Measurements from ENCODE around the gene C1orf226. TPM values are rescaled to one million over a fixed set of nuclear protein-coding genes. Genes with fewer than 3 reads are reported as not detected.

C1orf226 gene
- total and polyA plus RNA-seq, 2 of the 8 experiments (the other 6 are each of a cell fraction or from before 2014, with no cell fraction given): 8.2 to 18.8 TPM

DNA sequence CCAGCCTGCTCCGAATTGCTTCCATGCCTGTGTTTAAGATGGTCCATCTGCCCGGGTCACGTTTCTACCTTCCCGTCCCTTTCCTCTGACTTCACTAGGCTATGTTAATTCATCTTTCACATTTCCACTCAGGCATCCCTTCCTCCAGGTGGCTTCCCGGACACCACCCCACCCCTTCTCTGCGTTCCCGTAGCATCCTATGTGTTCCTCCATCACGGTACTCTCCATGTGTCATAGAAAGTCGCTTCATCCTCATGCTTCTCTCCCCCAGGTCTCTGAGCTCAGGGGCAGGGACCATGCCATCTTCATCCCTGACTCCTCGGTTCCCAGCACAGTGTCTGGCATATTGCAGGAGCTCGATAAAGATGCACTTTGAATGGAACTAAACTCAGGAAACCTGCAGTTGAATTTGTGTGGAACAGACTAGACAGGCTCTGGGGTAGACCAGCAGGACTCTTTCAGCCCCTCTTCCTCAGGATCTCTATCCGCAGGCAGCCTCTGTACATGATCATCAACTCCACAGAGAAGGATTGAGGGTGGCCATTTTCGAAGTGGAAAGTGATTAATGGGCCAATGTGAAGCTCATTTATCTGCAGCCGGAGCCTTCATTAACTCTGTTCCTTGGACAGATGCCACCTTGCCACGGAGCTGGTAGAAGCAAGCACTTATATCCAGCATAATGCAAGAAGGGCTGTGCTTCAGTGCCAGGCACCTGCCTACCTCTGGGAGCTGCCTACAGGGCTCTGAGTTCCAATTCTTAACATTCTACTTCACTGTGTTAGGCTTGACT, 9.1 kb downstream of the C1orf226 start:
- H2BK15ac ChIP-seq (ENCODE audit: low read length): peak overlapping the region; percentile 18; the same call in 1 of the 2 replicates
- POLR2A ChIA-PET (ENCODE audit: partially characterized antibody): interaction anchor here (0.6 to 1.3 kb wide), 3 partner anchors 9 to 490 kb away, joined by 3 read pairs; partner anchors contain the start of genes C1orf226 and NOS1AP
- FAIRE-seq: no peak

More for the DNA sequence above, 9.1 kb downstream of the C1orf226 start:
- Histone ChIP-seq H2AFZ (ENCODE audit: low read length) (no peak overlapping the region), H3K4me3 (ENCODE audit: extremely low read depth in 1 of 4, insufficient read depth in 2 of 4, low read depth in 3 of 4, low read length in 4 of 4) (no peak overlapping the region), H2BK120ac (replicated peaks; ENCODE audit: low read depth, low read length) (no peak overlapping the region), H3K4me2 (ENCODE audit: insufficient read depth in 1 of 2, low read depth in 2 of 2, low read length in 2 of 2) (no peak overlapping the region), H3K56ac (replicated peaks; ENCODE audit: insufficient read length, low read depth, low read length) (no peak overlapping the region), H3K27ac (ENCODE audit: low read depth, low read length) (no peak overlapping the region), H3K23ac (ENCODE audit: insufficient read length) (no peak overlapping the region), H3K36me3 (ENCODE audit: control insufficient read depth in 2 of 4, insufficient read depth in 4 of 4, low read length in 3 of 4) (no peaks in the 10 kb centered on the region), H4K5ac (ENCODE audit: insufficient read length, low read depth, low read length) (no peak overlapping the region), H4K8ac (ENCODE audit: extremely low read depth, insufficient read depth, low read length) (no peak overlapping the region), H4K20me1 (replicated peaks in 1 of 2; ENCODE audit: control insufficient read depth in 1 of 2, insufficient read depth in 2 of 2, low read length in 2 of 2) (no peaks in the 10 kb centered on the region), H3K18ac (ENCODE audit: extremely low read depth, low read length) (no peak overlapping the region), H2BK20ac (ENCODE audit: low read length) (no peak overlapping the region), H3K14ac (ENCODE audit: insufficient read length) (no peak overlapping the region), H3K9me3 (ENCODE audit: insufficient read depth in 2 of 2, low read depth in 1 of 2, low read length in 1 of 2) (no peaks in the 10 kb centered on the region), H3K4me1 (replicated peaks in 1 of 4; ENCODE audit: control insufficient read depth in 3 of 4, insufficient read depth in 4 of 4, low read length in 3 of 4) (peaks cover 0 to 6% (median 1%) of the 10 kb centered on the region in 4 experiments; a peak in 4 of 7 replicates), H3K27me3 (replicated peaks in 1 of 4; ENCODE audit: control insufficient read depth in 3 of 4, extremely low read depth in 1 of 4, insufficient read depth in 3 of 4, low read length in 3 of 4) (no peaks in the 10 kb centered on the region), H3K4ac (replicated peaks; ENCODE audit: insufficient read length, low read depth, low read length) (no peak overlapping the region), H4K91ac (replicated peaks; ENCODE audit: insufficient read length, low read length) (no peak overlapping the region), H2BK12ac (ENCODE audit: low read depth, low read length) (no peak overlapping the region), H3K79me1 (ENCODE audit: low read depth, low read length) (no peaks in the 10 kb centered on the region), H3K9ac (replicated peaks in 1 of 4; ENCODE audit: extremely low read depth in 1 of 4, low read depth in 3 of 4, low read length in 3 of 4) (no peak overlapping the region), H2AK5ac (ENCODE audit: low read depth, low read length) (no peak overlapping the region), H3K23me2 (ENCODE audit: low read depth, low read length) (no peaks in the 10 kb centered on the region), H2BK5ac (ENCODE audit: low read depth, low read length) (no peak overlapping the region), H3K79me2 (ENCODE audit: control insufficient read depth in 1 of 2, insufficient read depth in 2 of 2, low read length in 2 of 2) (no peaks in the 10 kb centered on the region)
- TF ChIP-seq TAF1 (IDR thresholded peaks at IDR 0.05; ENCODE audit: low read depth, low read length): no peak
- 83% methylated on average over 14 of the region's 15 CpGs; no CpG with 5 or more reads in 1 of the 2 experiments for WGBS, 2 experiments (ENCODE audit: extremely low coverage in 1 of 2, insufficient coverage in 1 of 2, insufficient read length in 1 of 2, insufficient replicate concordance in 2 of 2, low coverage in 1 of 2, low lambda C conversion rate in 2 of 2, missing lambda C conversion rate in 1 of 2)
- CTCF ChIA-PET (ENCODE audit: partially characterized antibody): interaction anchor here (1.0 to 6.4 kb wide), 21 partner anchors 8 to 485 kb away, joined by 3 to 46 read pairs (median 6); partner anchors contain the start of gene C1orf226
- peak in 1 of 2 experiments; percentile 13 for DNase-seq (ENCODE audit: low read depth in 1 of 2, low spot score in 2 of 2)

Data from H1 (cell line).